ENCODE measurements around the gene EPX. TPM values are rescaled to one million over a fixed set of nuclear protein-coding genes. Genes with fewer than 3 reads are reported as not detected.

EPX gene
- total RNA-seq, 1 experiment from 2014 or later = not detected

DNA sequence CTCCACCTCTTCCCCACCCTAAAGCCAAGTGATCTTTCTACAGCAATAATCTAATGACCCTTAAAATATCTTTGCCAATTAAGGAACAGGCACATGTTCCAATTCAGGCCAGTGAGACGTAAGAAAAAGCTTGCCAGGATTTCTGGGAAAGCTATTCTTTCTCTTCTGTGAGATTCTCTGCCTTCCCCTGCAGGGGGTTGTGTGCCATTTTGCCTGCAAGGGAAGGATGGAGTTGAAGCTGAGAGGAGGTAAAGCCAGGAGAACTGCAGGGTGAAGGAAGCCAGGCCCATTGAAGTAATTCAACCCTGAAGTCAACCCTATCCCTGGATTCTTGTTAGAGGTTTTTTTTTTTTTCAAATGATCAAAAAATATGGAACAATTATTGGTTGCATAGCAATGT lies 36.9 kb downstream of the EPX start:
- H2AFZ ChIP-seq (ENCODE audit: low read depth, low read length, poor library complexity, severe bottlenecking) = no peak overlapping the region
- no peaks in the 10 kb centered on the region for H3K9me3 ChIP-seq (ENCODE audit: control insufficient read depth in 1 of 2, insufficient read depth in 1 of 2, low read depth in 1 of 2, low read length in 2 of 2)
- intact Hi-C loops (cut with micrococcal nuclease) = no loop called here
- TF ChIP-seq CEBPB (IDR thresholded peaks at IDR 0.05; ENCODE audit: low read depth) = no peak
- no peak for TF ChIP-seq ZBTB33 (IDR thresholded peaks at IDR 0.05; ENCODE audit: extremely low read depth, insufficient replicate concordance, low read length)
- no peak for TF ChIP-seq YY1 (IDR thresholded peaks at IDR 0.05; ENCODE audit: extremely low read depth, insufficient replicate concordance, low read depth, low read length)
- no peak for TF ChIP-seq SIN3A (IDR thresholded peaks at IDR 0.05; ENCODE audit: low read depth)
- TF ChIP-seq, protein P1, sequence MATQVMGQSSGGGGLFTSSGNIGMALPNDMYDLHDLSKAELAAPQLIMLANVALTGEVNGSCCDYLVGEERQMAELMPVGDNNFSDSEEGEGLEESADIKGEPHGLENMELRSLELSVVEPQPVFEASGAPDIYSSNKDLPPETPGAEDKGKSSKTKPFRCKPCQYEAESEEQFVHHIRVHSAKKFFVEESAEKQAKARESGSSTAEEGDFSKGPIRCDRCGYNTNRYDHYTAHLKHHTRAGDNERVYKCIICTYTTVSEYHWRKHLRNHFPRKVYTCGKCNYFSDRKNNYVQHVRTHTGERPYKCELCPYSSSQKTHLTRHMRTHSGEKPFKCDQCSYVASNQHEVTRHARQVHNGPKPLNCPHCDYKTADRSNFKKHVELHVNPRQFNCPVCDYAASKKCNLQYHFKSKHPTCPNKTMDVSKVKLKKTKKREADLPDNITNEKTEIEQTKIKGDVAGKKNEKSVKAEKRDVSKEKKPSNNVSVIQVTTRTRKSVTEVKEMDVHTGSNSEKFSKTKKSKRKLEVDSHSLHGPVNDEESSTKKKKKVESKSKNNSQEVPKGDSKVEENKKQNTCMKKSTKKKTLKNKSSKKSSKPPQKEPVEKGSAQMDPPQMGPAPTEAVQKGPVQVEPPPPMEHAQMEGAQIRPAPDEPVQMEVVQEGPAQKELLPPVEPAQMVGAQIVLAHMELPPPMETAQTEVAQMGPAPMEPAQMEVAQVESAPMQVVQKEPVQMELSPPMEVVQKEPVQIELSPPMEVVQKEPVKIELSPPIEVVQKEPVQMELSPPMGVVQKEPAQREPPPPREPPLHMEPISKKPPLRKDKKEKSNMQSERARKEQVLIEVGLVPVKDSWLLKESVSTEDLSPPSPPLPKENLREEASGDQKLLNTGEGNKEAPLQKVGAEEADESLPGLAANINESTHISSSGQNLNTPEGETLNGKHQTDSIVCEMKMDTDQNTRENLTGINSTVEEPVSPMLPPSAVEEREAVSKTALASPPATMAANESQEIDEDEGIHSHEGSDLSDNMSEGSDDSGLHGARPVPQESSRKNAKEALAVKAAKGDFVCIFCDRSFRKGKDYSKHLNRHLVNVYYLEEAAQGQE (IDR thresholded peaks at IDR 0.05; ENCODE audit: low read depth) = no peak
- TF ChIP-seq SRF (IDR thresholded peaks at IDR 0.05; ENCODE audit: low read depth) = no peak
- TF ChIP-seq ZNF274 (IDR thresholded peaks at IDR 0.05; ENCODE audit: low read depth, low read length) = no peak
- no peak for TF ChIP-seq CBX3 (IDR thresholded peaks at IDR 0.05; ENCODE audit: low read depth)
- no peak for TF ChIP-seq RAD21 (IDR thresholded peaks at IDR 0.05; ENCODE audit: low read depth)
- TF ChIP-seq EGR1 (IDR thresholded peaks at IDR 0.05; ENCODE audit: low read depth) = no peak
- TF ChIP-seq EZH2phosphoT487 (IDR thresholded peaks at IDR 0.05; ENCODE audit: borderline replicate concordance) = no peak
- TF ChIP-seq POLR2AphosphoS5 (IDR thresholded peaks at IDR 0.05; ENCODE audit: low read depth, low read length) = no peak
- no peak for TF ChIP-seq POLR2A (IDR thresholded peaks at IDR 0.05; ENCODE audit: borderline replicate concordance, extremely low read depth, insufficient read depth, insufficient read length)
- TF ChIP-seq ELF1 (IDR thresholded peaks at IDR 0.05; ENCODE audit: borderline replicate concordance, low read depth) = no peak
- TF ChIP-seq, protein P2, sequence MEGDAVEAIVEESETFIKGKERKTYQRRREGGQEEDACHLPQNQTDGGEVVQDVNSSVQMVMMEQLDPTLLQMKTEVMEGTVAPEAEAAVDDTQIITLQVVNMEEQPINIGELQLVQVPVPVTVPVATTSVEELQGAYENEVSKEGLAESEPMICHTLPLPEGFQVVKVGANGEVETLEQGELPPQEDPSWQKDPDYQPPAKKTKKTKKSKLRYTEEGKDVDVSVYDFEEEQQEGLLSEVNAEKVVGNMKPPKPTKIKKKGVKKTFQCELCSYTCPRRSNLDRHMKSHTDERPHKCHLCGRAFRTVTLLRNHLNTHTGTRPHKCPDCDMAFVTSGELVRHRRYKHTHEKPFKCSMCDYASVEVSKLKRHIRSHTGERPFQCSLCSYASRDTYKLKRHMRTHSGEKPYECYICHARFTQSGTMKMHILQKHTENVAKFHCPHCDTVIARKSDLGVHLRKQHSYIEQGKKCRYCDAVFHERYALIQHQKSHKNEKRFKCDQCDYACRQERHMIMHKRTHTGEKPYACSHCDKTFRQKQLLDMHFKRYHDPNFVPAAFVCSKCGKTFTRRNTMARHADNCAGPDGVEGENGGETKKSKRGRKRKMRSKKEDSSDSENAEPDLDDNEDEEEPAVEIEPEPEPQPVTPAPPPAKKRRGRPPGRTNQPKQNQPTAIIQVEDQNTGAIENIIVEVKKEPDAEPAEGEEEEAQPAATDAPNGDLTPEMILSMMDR (IDR thresholded peaks at IDR 0.05 in 2 of 3, conservative IDR thresholded peaks at IDR 0.05 in 1 of 3; ENCODE audit: borderline replicate concordance in 1 of 3, insufficient read depth in 1 of 3, low read depth in 2 of 3, low read length in 2 of 3) = no peak
- no peak for TF ChIP-seq MAX (IDR thresholded peaks at IDR 0.05)
- no peak for TF ChIP-seq ZFX (IDR thresholded peaks at IDR 0.05)
- DNase-seq (ENCODE audit: low read depth, low spot score) (no peak), ATAC-seq (no peak)
- H3K27ac ChIP-seq (ENCODE audit: low read depth, low read length) = no peak overlapping the region
- no peaks in the 10 kb centered on the region for H3K79me2 ChIP-seq (ENCODE audit: insufficient read depth, low read length)
- no peaks in the 10 kb centered on the region for H3K36me3 ChIP-seq (ENCODE audit: control insufficient read depth in 1 of 2, insufficient read depth in 2 of 2, low read length in 2 of 2)
- CTCF ChIA-PET = interaction anchor here (0.7 to 1.4 kb wide), 2 partner anchors 7 to 10 kb away, joined by 3 read pairs; no protein-coding TSS in a partner anchor
- no TSS peak for BruUV-seq (replicated peaks)
- no peaks in the 10 kb centered on the region for H4K20me1 ChIP-seq (ENCODE audit: insufficient read depth)
- RAD21 ChIA-PET (ENCODE audit: low non-redundant PET in 1 of 2, low total read pairs in 2 of 2, uncharacterized antibody in 2 of 2, unreplicated experiment in 2 of 2) = no interaction called here
- peaks cover 4% of the 10 kb centered on the region for H3K27me3 ChIP-seq (ENCODE audit: insufficient read depth, low read length)
- H3K9me2 ChIP-seq (ENCODE audit: insufficient read depth) = no peaks in the 10 kb centered on the region
- POLR2A ChIA-PET = no interaction called here
- H3K4me1 ChIP-seq (ENCODE audit: control insufficient read depth in 1 of 2, insufficient read depth in 2 of 2, low read length in 2 of 2) = peaks cover 2 to 11% of the 10 kb centered on the region in 2 experiments; a peak in 3 of 4 replicates
- no peak overlapping the region for H3K9ac ChIP-seq (ENCODE audit: low read length)
- H3K4me2 ChIP-seq (ENCODE audit: low read length) = no peak overlapping the region
- no peak overlapping the region for H3K4me3 ChIP-seq (replicated peaks in 1 of 2; ENCODE audit: low read depth in 1 of 2, low read length in 2 of 2)
